Right atrium auricular region (tissue), 2 donors: ENCODE measurements around the gene ESRRA. TPM values are rescaled to one million over a fixed set of nuclear protein-coding genes. Genes with fewer than 3 reads are reported as not detected.

Experiments
- DNase-seq: peaks from one replicate; pipeline ENCODE4 v3.0.0-alpha.2; 2019; ENCODE audit warnings: low spot score
- H3K27ac ChIP-seq, 2 donors: fragments of 200-600 bp; sonication (generic); 1 replicate in 1 of 2; 2 replicates in 1 of 2; pipeline ENCODE4 v1.5.1; 2016 to 2019
- H3K27me3 ChIP-seq, 2 donors: fragments of 200-600 bp; sonication (generic); one replicate each; pipeline versions ENCODE4 v1.5.1 to v1.6.0; 2017 to 2019
- H3K36me3 ChIP-seq: fragments of 200-600 bp; sonication (generic); one replicate; pipeline ENCODE4 v1.5.1; 2016
- H3K4me1 ChIP-seq, 2 donors: fragments of 200-600 bp; sonication (generic); one replicate each; pipeline versions ENCODE4 v1.5.1 to v1.6.0; 2017 to 2019
- H3K4me3 ChIP-seq, 2 donors: fragments of 200-600 bp; sonication (generic); 1 replicate in 1 of 2; 2 replicates in 1 of 2; pipeline ENCODE4 v1.5.1; 2017 to 2019; ENCODE audit warnings: mild to moderate bottlenecking in 1 of 2, moderate library complexity in 1 of 2
- H3K9me3 ChIP-seq, 2 donors: fragments of 200-600 bp; sonication (generic); one replicate each; pipeline ENCODE4 v1.5.1; 2019
- total RNA-seq, 2 donors: library from RNA; depleted of rRNA; stranded (reverse); fragments of >200 nt; gene quantifications; one replicate each; pipeline ENCODE4 v1.1.0, GENCODE V29; 2016
- TF ChIP-seq, protein P1 (sequence below), 2 donors: fragments of 200-600 bp; sonication (generic); IDR thresholded peaks; one replicate each; pipeline ENCODE4 v1.5.1; 2019; ENCODE audit warnings: antibody characterized with exemption in 2 of 2

The ESRRA gene
- total RNA-seq, 2 donors from 2014 or later: 164 to 190 TPM

DNA sequence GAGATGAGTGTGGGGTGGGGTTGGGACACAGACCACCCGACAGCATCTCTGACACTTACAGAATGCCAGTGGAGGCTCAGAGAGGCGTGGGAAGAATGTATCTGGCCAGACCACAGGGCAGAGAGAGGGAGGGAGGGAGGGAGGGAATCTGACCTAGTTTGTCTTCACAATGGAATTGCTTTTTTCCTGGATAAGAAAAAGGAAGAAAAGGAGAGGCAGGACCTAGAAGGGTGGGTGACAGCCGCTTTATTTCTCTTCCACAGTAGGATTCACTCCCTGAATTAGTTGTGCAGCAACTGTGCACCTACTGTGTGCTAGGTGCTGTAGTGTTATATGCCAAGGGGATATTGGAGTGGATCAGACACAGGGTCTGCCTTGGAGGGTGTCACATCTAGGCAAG is 10.6 kb upstream of the ESRRA start:
- Histone ChIP-seq H3K4me1 (peaks cover 0 to 28% of the 10 kb centered on the region in 2 donors), H3K27ac (no peak overlapping the region), H3K4me3 (no peak overlapping the region), H3K27me3 (peaks cover 21 to 35% of the 10 kb centered on the region in 2 donors), H3K36me3 (no peaks in the 10 kb centered on the region), H3K9me3 (no peaks in the 10 kb centered on the region)
- TF ChIP-seq, protein P1, sequence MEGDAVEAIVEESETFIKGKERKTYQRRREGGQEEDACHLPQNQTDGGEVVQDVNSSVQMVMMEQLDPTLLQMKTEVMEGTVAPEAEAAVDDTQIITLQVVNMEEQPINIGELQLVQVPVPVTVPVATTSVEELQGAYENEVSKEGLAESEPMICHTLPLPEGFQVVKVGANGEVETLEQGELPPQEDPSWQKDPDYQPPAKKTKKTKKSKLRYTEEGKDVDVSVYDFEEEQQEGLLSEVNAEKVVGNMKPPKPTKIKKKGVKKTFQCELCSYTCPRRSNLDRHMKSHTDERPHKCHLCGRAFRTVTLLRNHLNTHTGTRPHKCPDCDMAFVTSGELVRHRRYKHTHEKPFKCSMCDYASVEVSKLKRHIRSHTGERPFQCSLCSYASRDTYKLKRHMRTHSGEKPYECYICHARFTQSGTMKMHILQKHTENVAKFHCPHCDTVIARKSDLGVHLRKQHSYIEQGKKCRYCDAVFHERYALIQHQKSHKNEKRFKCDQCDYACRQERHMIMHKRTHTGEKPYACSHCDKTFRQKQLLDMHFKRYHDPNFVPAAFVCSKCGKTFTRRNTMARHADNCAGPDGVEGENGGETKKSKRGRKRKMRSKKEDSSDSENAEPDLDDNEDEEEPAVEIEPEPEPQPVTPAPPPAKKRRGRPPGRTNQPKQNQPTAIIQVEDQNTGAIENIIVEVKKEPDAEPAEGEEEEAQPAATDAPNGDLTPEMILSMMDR (IDR thresholded peaks at IDR 0.05): no peak
- DNase-seq: no peak

DNA sequence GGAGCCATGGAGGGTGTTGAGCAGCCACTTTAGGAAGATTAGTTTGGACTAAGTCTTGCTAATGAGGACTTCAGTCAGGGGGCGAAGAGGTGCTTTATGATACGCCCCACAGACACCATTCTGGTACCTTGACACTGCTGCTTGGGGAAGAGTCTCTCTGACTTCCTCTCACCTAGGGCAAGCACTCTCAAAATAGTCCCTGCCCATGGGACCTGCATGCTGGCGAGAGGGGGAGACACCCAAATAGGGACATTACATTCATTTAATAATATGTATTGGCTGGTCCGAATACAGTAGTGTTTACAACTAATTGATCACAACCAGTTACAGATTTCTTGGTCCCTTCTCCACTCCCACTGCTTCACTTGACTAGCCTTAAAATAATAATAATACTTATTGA is 9.6 kb upstream of the ESRRA start:
- Histone ChIP-seq H3K36me3 (no peaks in the 10 kb centered on the region), H3K27me3 (peaks cover 20 to 35% of the 10 kb centered on the region in 2 donors), H3K27ac (no peak overlapping the region), H3K4me1 (peaks cover 0 to 38% of the 10 kb centered on the region in 2 donors), H3K4me3 (no peak overlapping the region), H3K9me3 (no peaks in the 10 kb centered on the region)
- TF ChIP-seq, protein P1 (IDR thresholded peaks at IDR 0.05): no peak
- DNase-seq: no peak

DNA sequence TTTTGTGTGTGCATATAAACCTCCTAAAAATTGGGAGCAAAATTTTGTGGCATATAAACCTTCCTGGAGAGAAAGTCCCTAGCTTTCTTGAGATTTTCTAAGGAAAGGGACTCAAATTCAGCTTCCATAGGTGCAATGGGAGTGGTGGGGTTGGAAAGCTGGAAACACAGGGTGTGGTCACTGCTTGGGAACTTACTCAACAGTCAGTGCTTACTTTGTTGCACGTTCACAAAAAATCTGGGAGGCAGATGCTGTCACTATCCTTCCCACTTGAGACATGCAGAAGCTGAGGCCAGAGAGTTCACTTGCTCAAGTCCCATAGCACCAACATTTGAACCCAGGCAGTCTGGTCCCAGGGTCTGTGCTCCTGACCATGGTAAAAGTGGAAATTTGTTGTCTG is 9.1 kb upstream of the ESRRA start:
- TF ChIP-seq, protein P1 (IDR thresholded peaks at IDR 0.05): no peak
- Histone ChIP-seq H3K4me1 (peaks cover 0 to 39% of the 10 kb centered on the region in 2 donors), H3K27ac (no peak overlapping the region), H3K36me3 (no peaks in the 10 kb centered on the region), H3K27me3 (peaks cover 16 to 35% of the 10 kb centered on the region in 2 donors), H3K9me3 (no peaks in the 10 kb centered on the region), H3K4me3 (no peak overlapping the region)
- DNase-seq: no peak

DNA sequence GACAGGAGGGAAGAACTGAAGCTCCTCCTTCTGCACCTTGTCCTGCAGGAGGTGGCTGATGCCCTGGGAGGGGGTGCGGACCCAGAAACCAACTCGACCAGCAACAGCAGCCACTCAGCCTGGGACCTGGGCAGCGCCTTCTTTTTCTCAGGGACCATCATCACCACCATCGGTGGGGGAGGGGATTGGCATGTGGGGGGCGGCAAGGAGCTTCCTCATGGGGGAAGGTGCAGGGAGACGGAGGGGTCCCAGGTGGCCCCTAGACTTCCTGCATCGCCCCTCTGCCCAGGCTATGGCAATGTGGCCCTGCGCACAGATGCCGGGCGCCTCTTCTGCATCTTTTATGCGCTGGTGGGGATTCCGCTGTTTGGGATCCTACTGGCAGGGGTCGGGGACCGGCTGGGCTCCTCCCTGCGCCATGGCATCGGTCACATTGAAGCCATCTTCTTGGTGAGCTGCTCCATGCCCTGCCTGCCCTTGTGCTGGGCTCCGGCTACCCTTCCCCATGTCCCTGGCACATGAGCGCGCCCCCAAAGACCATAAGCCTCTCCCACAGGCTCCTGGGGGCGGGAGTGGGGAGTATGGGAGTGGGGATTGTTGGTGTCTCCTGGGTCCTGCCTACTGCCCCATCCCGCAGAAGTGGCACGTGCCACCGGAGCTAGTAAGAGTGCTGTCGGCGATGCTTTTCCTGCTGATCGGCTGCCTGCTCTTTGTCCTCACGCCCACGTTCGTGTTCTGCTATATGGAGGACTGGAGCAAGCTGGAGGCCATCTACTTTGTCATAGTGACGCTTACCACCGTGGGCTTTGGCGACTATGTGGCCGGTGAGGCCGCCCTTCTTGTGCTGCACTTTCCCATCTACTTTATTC is 8.3 kb upstream of the ESRRA start:
- H3K36me3 ChIP-seq: no peaks in the 10 kb centered on the region
- no peak for DNase-seq
- peaks cover 19 to 28% of the 10 kb centered on the region in 2 donors for H3K27me3 ChIP-seq
- TF ChIP-seq, protein P1 (IDR thresholded peaks at IDR 0.05): no peak
- no peak overlapping the region for H3K4me3 ChIP-seq
- no peak overlapping the region for H3K27ac ChIP-seq
- no peaks in the 10 kb centered on the region for H3K9me3 ChIP-seq
- peaks cover 0 to 31% of the 10 kb centered on the region in 2 donors for H3K4me1 ChIP-seq

DNA sequence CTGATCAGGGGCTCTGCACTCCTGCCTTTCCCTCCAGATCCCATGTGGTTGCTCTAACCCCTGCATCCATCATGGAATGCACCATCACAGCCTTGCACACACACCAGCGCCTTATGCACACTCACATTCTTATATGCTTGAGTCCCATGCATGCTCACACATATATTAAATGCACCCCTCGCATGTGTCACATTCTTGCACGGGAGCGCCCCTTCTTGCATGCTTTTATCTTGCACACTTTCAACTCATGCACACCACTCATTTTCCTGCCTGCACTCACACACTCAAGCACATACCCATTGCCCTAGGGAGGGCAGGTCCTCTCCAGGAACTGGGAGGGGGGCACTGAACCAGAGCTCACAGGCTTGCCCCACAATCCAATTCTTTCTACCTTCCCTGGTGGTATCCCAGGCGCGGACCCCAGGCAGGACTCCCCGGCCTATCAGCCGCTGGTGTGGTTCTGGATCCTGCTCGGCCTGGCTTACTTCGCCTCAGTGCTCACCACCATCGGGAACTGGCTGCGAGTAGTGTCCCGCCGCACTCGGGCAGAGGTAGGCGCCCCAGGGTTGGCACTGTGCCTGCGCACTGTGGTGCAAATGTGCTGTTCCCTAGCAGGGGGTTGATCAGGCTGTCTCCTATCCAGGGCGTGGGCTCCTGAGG is 7.5 kb upstream of the ESRRA start:
- TF ChIP-seq, protein P1 (IDR thresholded peaks at IDR 0.05): no peak
- Histone ChIP-seq H3K27me3 (peaks cover 15 to 20% of the 10 kb centered on the region in 2 donors), H3K27ac (no peak overlapping the region), H3K4me1 (peaks cover 0 to 23% of the 10 kb centered on the region in 2 donors), H3K36me3 (no peaks in the 10 kb centered on the region), H3K9me3 (no peaks in the 10 kb centered on the region), H3K4me3 (no peak overlapping the region)
- DNase-seq: no peak
